ENCODE results near the gene PRMT5. TPM values are rescaled to one million over a fixed set of nuclear protein-coding genes. Genes with fewer than 3 reads are reported as not detected.
A peak's percentile ranks its signal among the peaks of the same experiment; 100 is the strongest.

The PRMT5 gene
- total RNA-seq, 2 experiments from 2014 or later = 15.6 to 19.3 TPM

GRCh38 chr14:22884738-22885523 lies 44.2 kb downstream of the PRMT5 start:
- H3K4me3 ChIP-seq (ENCODE audit: low read length) = no peak overlapping the region
- Mint-ChIP-seq H3K27ac (peak overlapping the region; percentile 93), H3K9me3 (no peaks in the 10 kb centered on the region), H3K27me3 (no peaks in the 10 kb centered on the region), H3K36me3 (ENCODE audit: low read depth) (peaks cover 4% of the 10 kb centered on the region), H3K4me3 (peak overlapping the region; percentile 73), H3K4me1 (ENCODE audit: low read depth) (peaks cover 70% of the 10 kb centered on the region)
- ChIA-PET POLR2A (interaction anchor here (0.7 to 8.8 kb wide), 7 partner anchors 11 to 315 kb away, joined by 3 to 97 read pairs (median 8); partner anchors contain the start of genes LRP10 and RBM23), CTCF (interaction anchor here (1.5 to 6.1 kb wide), 4 partner anchors 13 to 35 kb away, joined by 4 to 67 read pairs (median 10); partner anchors contain the start of genes LRP10 and RBM23)
- no peaks in the 10 kb centered on the region for H3K36me3 ChIP-seq (ENCODE audit: insufficient read depth, low read length)
- DNase-seq = no peak
- H3K27ac ChIP-seq (ENCODE audit: low read depth in 1 of 2, low read length in 2 of 2) = peak overlapping the region in 1 of 2 donors; percentile 4
- no peaks in the 10 kb centered on the region for H3K27me3 ChIP-seq (ENCODE audit: control insufficient read depth in 1 of 2, insufficient read depth in 2 of 2, low read length in 2 of 2)
- H3K9me3 ChIP-seq (ENCODE audit: control insufficient read depth in 1 of 2, insufficient read depth in 1 of 2, low read length in 2 of 2) = no peaks in the 10 kb centered on the region
- H3K4me1 ChIP-seq (ENCODE audit: insufficient read depth, low read length) = peaks cover 64% of the 10 kb centered on the region
- intact Hi-C loops (cut with DNase I, micrococcal nuclease) = no loop called here
- no peak for TF ChIP-seq CTCF (IDR thresholded peaks at IDR 0.05)
- no peak for ATAC-seq (ENCODE audit: poor library complexity)

- Histone ChIP-seq H3K4me3 (ENCODE audit: low read length) (no peak overlapping the region), H3K4me1 (ENCODE audit: insufficient read depth, low read length) (peaks cover 57% of the 10 kb centered on the region), H3K36me3 (ENCODE audit: insufficient read depth, low read length) (peaks cover 5% of the 10 kb centered on the region), H3K27ac (ENCODE audit: low read depth in 1 of 2, low read length in 2 of 2) (no peak overlapping the region), H3K9me3 (ENCODE audit: control insufficient read depth in 1 of 2, insufficient read depth in 1 of 2, low read length in 2 of 2) (no peaks in the 10 kb centered on the region), H3K27me3 (ENCODE audit: control insufficient read depth in 1 of 2, insufficient read depth in 2 of 2, low read length in 2 of 2) (no peaks in the 10 kb centered on the region)
- ATAC-seq (ENCODE audit: poor library complexity) (no peak), DNase-seq (no peak)
- H3K27me3 Mint-ChIP-seq = no peaks in the 10 kb centered on the region
- POLR2A ChIA-PET = interaction anchor here (0.7 to 8.8 kb wide), 7 partner anchors 12 to 314 kb away, joined by 3 to 97 read pairs (median 6); partner anchors contain the start of genes LRP10 and RBM23
- intact Hi-C loops (cut with DNase I, micrococcal nuclease) = no loop called here
- CTCF ChIA-PET = interaction anchor here (1.5 to 6.1 kb wide), 2 partner anchors 13 to 62 kb away, joined by 3 to 67 read pairs; partner anchors contain the start of gene LRP10
- no peak for TF ChIP-seq CTCF (IDR thresholded peaks at IDR 0.05)
- peaks cover 10% of the 10 kb centered on the region for H3K36me3 Mint-ChIP-seq (ENCODE audit: low read depth)
- H3K9me3 Mint-ChIP-seq = no peaks in the 10 kb centered on the region
- peak overlapping the region; percentile 50 for H3K4me3 Mint-ChIP-seq
- peaks cover 64% of the 10 kb centered on the region for H3K4me1 Mint-ChIP-seq (ENCODE audit: low read depth)
- H3K27ac Mint-ChIP-seq = peak overlapping the region; percentile 93
These were observed 45.0 kb downstream of the PRMT5 start for GRCh38 chr14:22884076-22884737.

- ATAC-seq (ENCODE audit: poor library complexity) = no peak
- Mint-ChIP-seq H3K36me3 (ENCODE audit: low read depth) (peaks cover 18% of the 10 kb centered on the region), H3K9me3 (no peaks in the 10 kb centered on the region), H3K27ac (peak within 1 kb of the TSS; percentile 93), H3K27me3 (no peaks in the 10 kb centered on the region), H3K4me1 (ENCODE audit: low read depth) (peaks cover 61% of the 10 kb centered on the region), H3K4me3 (peak within 1 kb of the TSS; percentile 50)
- Histone ChIP-seq H3K36me3 (ENCODE audit: insufficient read depth, low read length) (peaks cover 13% of the 10 kb centered on the region), H3K27ac (ENCODE audit: low read depth in 1 of 2, low read length in 2 of 2) (no peak within 1 kb of the TSS), H3K4me3 (ENCODE audit: low read length) (no peak within 1 kb of the TSS), H3K4me1 (ENCODE audit: insufficient read depth, low read length) (peaks cover 49% of the 10 kb centered on the region), H3K9me3 (ENCODE audit: control insufficient read depth in 1 of 2, insufficient read depth in 1 of 2, low read length in 2 of 2) (no peaks in the 10 kb centered on the region), H3K27me3 (ENCODE audit: control insufficient read depth in 1 of 2, insufficient read depth in 2 of 2, low read length in 2 of 2) (no peaks in the 10 kb centered on the region)
- no peak for DNase-seq
- ChIA-PET POLR2A (interaction anchor here (0.8 to 8.8 kb wide), 7 partner anchors 11 to 117 kb away, joined by 3 to 97 read pairs (median 6); partner anchors contain the start of genes LRP10, OXA1L and RBM23), CTCF (interaction anchor here (1.2 to 6.1 kb wide), 3 partner anchors 12 to 186 kb away, joined by 3 to 67 read pairs (median 4); partner anchors contain the start of gene LRP10)
- intact Hi-C loops (cut with DNase I, micrococcal nuclease) = no loop called here
- TF ChIP-seq CTCF (IDR thresholded peaks at IDR 0.05) = no peak
These were observed 45.8 kb downstream of the PRMT5 start, which contains the start of gene REM2 for GRCh38 chr14:22883173-22883976. TSS of gene REM2 (plus strand) at chr14:22883222. CDS start at chr14:22883288, 66 bp downstream.
